Measurements from ENCODE around the gene NCCRP1.
A peak's percentile ranks its signal among the peaks of the same experiment; 100 is the strongest.

Gene NCCRP1

GRCh38 chr19:39181500-39182173, 15.1 kb upstream of the NCCRP1 start:
- no peaks in the 10 kb centered on the region for H3K9me3 ChIP-seq

GRCh38 chr19:39182174-39182505, 14.6 kb upstream of the NCCRP1 start:
- no peak for DNase-seq (ENCODE audit: low spot score in 2 of 2)
- Histone ChIP-seq H3K36me3 (replicated peaks) (peaks cover 4% of the 10 kb centered on the region), H3K9me3 (no peaks in the 10 kb centered on the region), H3K4me3 (no peak overlapping the region), H3K4me1 (no peaks in the 10 kb centered on the region), H3K27me3 (ENCODE audit: low read depth) (no peaks in the 10 kb centered on the region)
- in situ Hi-C loops (cut with MboI; ENCODE audit: low sequenced_read_pairs), result no loop called here

More at GRCh38 chr19:39181500-39182173, 15.1 kb upstream of the NCCRP1 start:
- H3K4me3 ChIP-seq, result no peak overlapping the region
- no peaks in the 10 kb centered on the region for H3K4me1 ChIP-seq
- no peaks in the 10 kb centered on the region for H3K27me3 ChIP-seq (ENCODE audit: low read depth)
- no peak for DNase-seq (ENCODE audit: low spot score in 2 of 2)
- H3K36me3 ChIP-seq (replicated peaks), result peaks cover 4% of the 10 kb centered on the region
- in situ Hi-C loops (cut with MboI; ENCODE audit: low sequenced_read_pairs), result no loop called here

- H3K4me1 ChIP-seq, result no peaks in the 10 kb centered on the region
- H3K27me3 ChIP-seq (ENCODE audit: low read depth), result no peaks in the 10 kb centered on the region
- no peak overlapping the region for H3K4me3 ChIP-seq
- peaks cover 4% of the 10 kb centered on the region for H3K36me3 ChIP-seq (replicated peaks)
- no peaks in the 10 kb centered on the region for H3K9me3 ChIP-seq
- in situ Hi-C loops (cut with MboI; ENCODE audit: low sequenced_read_pairs), result no loop called here
- DNase-seq (ENCODE audit: low spot score in 2 of 2), result no peak
Measured at GRCh38 chr19:39183104-39183503, 13.7 kb upstream of the NCCRP1 start.

- in situ Hi-C loops (cut with MboI; ENCODE audit: low sequenced_read_pairs), result no loop called here
- DNase-seq (ENCODE audit: low spot score in 2 of 2), result no peak
- Histone ChIP-seq H3K4me1 (no peaks in the 10 kb centered on the region), H3K27me3 (ENCODE audit: low read depth) (no peaks in the 10 kb centered on the region), H3K4me3 (no peak overlapping the region), H3K36me3 (replicated peaks) (no peaks in the 10 kb centered on the region), H3K9me3 (no peaks in the 10 kb centered on the region)
Measured at GRCh38 chr19:39186391-39186790, 10.4 kb upstream of the NCCRP1 start.

DNA sequence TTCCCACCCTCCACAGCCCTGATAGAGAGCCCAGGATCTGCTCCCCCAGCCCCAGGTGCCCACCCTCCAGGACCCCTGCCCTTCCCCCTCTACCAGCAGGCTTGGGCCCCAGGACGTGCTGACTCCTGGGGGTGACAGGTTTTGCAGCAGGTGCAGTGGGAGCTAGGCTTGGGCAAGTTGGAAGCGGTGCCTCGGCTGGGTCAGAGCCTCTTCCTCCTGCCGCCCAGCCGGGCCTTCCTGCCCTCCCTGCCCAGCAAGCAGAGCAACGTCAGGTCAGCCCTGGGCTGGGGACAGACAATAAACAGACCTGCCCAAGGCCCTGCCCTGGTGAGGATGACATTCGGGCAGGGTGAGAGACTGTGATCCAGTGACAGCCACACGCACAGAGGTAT, 9.2 kb upstream of the NCCRP1 start:
- Histone ChIP-seq H3K4me1 (no peaks in the 10 kb centered on the region), H3K27me3 (ENCODE audit: low read depth) (no peaks in the 10 kb centered on the region), H3K9me3 (no peaks in the 10 kb centered on the region), H3K36me3 (replicated peaks) (no peaks in the 10 kb centered on the region), H3K4me3 (no peak overlapping the region)
- in situ Hi-C loops (cut with MboI; ENCODE audit: low sequenced_read_pairs), result no loop called here
- DNase-seq (ENCODE audit: low spot score in 2 of 2), result no peak

- no peaks in the 10 kb centered on the region for H3K27me3 ChIP-seq (ENCODE audit: low read depth)
- no peaks in the 10 kb centered on the region for H3K9me3 ChIP-seq
- no peaks in the 10 kb centered on the region for H3K4me1 ChIP-seq
- in situ Hi-C loops (cut with MboI; ENCODE audit: low sequenced_read_pairs), result no loop called here
- H3K4me3 ChIP-seq, result no peak overlapping the region
- DNase-seq (ENCODE audit: low spot score in 2 of 2), result no peak
- H3K36me3 ChIP-seq (replicated peaks), result no peaks in the 10 kb centered on the region
Measured at GRCh38 chr19:39188960-39189359, 7.8 kb upstream of the NCCRP1 start.

- H3K4me1 ChIP-seq, result no peaks in the 10 kb centered on the region
- H3K36me3 ChIP-seq (replicated peaks), result no peaks in the 10 kb centered on the region
- no peak for DNase-seq (ENCODE audit: low spot score in 2 of 2)
- peaks cover 7% of the 10 kb centered on the region for H3K27me3 ChIP-seq (ENCODE audit: low read depth)
- H3K9me3 ChIP-seq, result no peaks in the 10 kb centered on the region
- no peak overlapping the region for H3K4me3 ChIP-seq
- in situ Hi-C loops (cut with MboI; ENCODE audit: low sequenced_read_pairs), result no loop called here
Measured at GRCh38 chr19:39190768-39191167, 6.0 kb upstream of the NCCRP1 start.

DNA sequence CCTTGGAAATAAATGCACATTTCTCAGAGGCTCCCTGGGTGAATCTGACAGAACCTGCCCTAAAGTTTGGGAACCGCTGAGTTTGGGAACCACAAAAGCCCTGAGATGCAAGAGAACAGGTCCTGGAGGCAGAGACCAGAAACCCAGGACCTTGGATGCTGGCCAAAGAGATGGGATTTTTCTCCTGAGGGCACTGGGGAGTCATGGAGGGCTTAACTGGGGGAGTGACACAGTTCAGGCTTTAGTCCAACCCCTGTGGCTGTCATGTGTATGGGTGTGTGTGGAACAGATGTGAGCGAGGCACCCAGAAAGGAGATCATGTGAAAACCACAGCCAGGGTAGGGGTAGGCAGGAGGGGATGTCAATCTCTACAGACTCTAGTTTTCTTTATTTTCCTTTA, 3.9 kb upstream of the NCCRP1 start:
- no peak for DNase-seq (ENCODE audit: low spot score in 2 of 2)
- Histone ChIP-seq H3K27me3 (ENCODE audit: low read depth) (peaks cover 26% of the 10 kb centered on the region), H3K4me3 (no peak overlapping the region), H3K4me1 (no peaks in the 10 kb centered on the region), H3K9me3 (no peaks in the 10 kb centered on the region), H3K36me3 (replicated peaks) (no peaks in the 10 kb centered on the region)
- in situ Hi-C loops (cut with MboI; ENCODE audit: low sequenced_read_pairs), result no loop called here

DNA sequence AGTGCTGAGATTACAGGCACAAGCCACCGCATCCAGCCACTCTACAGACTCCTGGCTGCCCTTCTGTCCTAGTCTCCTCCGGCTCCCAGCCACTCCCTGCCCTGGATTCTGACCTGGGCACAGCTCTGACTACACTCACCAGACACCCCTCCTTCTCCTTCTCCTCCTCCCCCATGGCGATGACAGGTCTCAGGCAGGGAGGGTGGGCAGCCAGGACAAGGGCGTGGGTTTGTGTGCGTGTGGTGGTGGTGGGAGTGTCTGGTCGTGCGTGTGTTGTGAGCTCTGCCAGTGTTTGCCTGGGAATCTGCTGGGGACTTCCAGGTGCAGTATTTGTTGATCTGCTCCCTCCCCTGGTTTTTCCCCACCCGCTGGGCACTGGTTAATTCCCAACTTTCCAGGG, 3.0 kb upstream of the NCCRP1 start:
- no peaks in the 10 kb centered on the region for H3K9me3 ChIP-seq
- in situ Hi-C loops (cut with MboI; ENCODE audit: low sequenced_read_pairs), result no loop called here

GRCh38 chr19:39194832-39195542, 1.8 kb upstream of the NCCRP1 start:
- no peak for DNase-seq (ENCODE audit: low spot score in 2 of 2)
- H3K4me3 ChIP-seq, result no peak overlapping the region
- no peaks in the 10 kb centered on the region for H3K36me3 ChIP-seq (replicated peaks)
- H3K9me3 ChIP-seq, result no peaks in the 10 kb centered on the region
- H3K4me1 ChIP-seq, result no peaks in the 10 kb centered on the region
- in situ Hi-C loops (cut with MboI; ENCODE audit: low sequenced_read_pairs), result no loop called here
- H3K27me3 ChIP-seq (ENCODE audit: low read depth), result peaks cover 36% of the 10 kb centered on the region

More for the DNA sequence above, 3.0 kb upstream of the NCCRP1 start:
- Histone ChIP-seq H3K4me1 (no peaks in the 10 kb centered on the region), H3K27me3 (ENCODE audit: low read depth) (peaks cover 34% of the 10 kb centered on the region), H3K4me3 (no peak overlapping the region), H3K36me3 (replicated peaks) (no peaks in the 10 kb centered on the region)
- no peak for DNase-seq (ENCODE audit: low spot score in 2 of 2)

DNA sequence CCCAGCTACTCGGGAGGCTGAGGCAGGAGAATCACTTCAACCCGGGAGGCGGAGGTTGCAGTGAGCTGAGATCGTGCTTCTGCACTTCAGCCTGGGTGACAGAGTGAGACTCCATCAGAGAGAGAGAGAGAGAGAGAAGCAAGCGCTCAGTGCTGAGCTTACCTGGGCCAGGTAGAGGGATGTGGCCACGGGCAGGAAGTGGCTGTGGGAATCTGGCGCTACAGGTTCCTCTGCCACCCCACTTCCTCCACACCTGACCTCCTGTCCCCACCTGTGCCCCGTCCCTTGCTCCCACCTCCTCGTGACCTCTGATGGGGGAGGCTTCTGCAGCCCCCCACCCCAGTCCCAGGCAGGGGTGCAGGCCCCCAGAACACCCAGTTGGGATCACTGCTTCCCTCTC, 1.0 kb upstream of the NCCRP1 start:
- no peak for DNase-seq (ENCODE audit: low spot score in 2 of 2)
- Histone ChIP-seq H3K27me3 (ENCODE audit: low read depth) (peaks cover 39% of the 10 kb centered on the region), H3K4me3 (no peak overlapping the region), H3K4me1 (no peaks in the 10 kb centered on the region), H3K36me3 (replicated peaks) (no peaks in the 10 kb centered on the region), H3K9me3 (no peaks in the 10 kb centered on the region)
- in situ Hi-C loops (cut with MboI; ENCODE audit: low sequenced_read_pairs), result no loop called here

GRCh38 chr19:39196320-39196719, 444 bp upstream of the NCCRP1 start:
- no peaks in the 10 kb centered on the region for H3K36me3 ChIP-seq (replicated peaks)
- H3K27me3 ChIP-seq (ENCODE audit: low read depth), result peaks cover 39% of the 10 kb centered on the region
- no peaks in the 10 kb centered on the region for H3K4me1 ChIP-seq
- in situ Hi-C loops (cut with MboI; ENCODE audit: low sequenced_read_pairs), result no loop called here
- no peak overlapping the region for H3K4me3 ChIP-seq
- no peak for DNase-seq (ENCODE audit: low spot score in 2 of 2)
- H3K9me3 ChIP-seq, result no peaks in the 10 kb centered on the region

GRCh38 chr19:39197808-39198207, 1.0 kb downstream of the NCCRP1 start:
- H3K4me3 ChIP-seq, result no peak overlapping the region

GRCh38 chr19:39199025-39199424, 2.3 kb downstream of the NCCRP1 start:
- in situ Hi-C loops (cut with MboI; ENCODE audit: low sequenced_read_pairs), result no loop called here
- Histone ChIP-seq H3K36me3 (replicated peaks) (no peaks in the 10 kb centered on the region), H3K4me3 (no peak overlapping the region), H3K4me1 (no peaks in the 10 kb centered on the region), H3K9me3 (no peaks in the 10 kb centered on the region), H3K27me3 (ENCODE audit: low read depth) (peaks cover 39% of the 10 kb centered on the region)
- peak in 1 of 2 experiments; percentile 34 for DNase-seq (ENCODE audit: low spot score in 2 of 2)

More at GRCh38 chr19:39197808-39198207, 1.0 kb downstream of the NCCRP1 start:
- H3K9me3 ChIP-seq, result no peaks in the 10 kb centered on the region
- no peak for DNase-seq (ENCODE audit: low spot score in 2 of 2)
- in situ Hi-C loops (cut with MboI; ENCODE audit: low sequenced_read_pairs), result no loop called here
- no peaks in the 10 kb centered on the region for H3K36me3 ChIP-seq (replicated peaks)
- no peaks in the 10 kb centered on the region for H3K4me1 ChIP-seq
- peaks cover 39% of the 10 kb centered on the region for H3K27me3 ChIP-seq (ENCODE audit: low read depth)

All from HAP-1 (cell line).